CD4-positive, alpha-beta T cell treated with Interleukin-21 for 1 hour (primary cell): ENCODE measurements around the gene C16orf96.

Experiments
- DNase-seq: peaks from one replicate; pipeline ENCODE4 v3.0.0-alpha.2; 2020

The C16orf96 gene

DNA sequence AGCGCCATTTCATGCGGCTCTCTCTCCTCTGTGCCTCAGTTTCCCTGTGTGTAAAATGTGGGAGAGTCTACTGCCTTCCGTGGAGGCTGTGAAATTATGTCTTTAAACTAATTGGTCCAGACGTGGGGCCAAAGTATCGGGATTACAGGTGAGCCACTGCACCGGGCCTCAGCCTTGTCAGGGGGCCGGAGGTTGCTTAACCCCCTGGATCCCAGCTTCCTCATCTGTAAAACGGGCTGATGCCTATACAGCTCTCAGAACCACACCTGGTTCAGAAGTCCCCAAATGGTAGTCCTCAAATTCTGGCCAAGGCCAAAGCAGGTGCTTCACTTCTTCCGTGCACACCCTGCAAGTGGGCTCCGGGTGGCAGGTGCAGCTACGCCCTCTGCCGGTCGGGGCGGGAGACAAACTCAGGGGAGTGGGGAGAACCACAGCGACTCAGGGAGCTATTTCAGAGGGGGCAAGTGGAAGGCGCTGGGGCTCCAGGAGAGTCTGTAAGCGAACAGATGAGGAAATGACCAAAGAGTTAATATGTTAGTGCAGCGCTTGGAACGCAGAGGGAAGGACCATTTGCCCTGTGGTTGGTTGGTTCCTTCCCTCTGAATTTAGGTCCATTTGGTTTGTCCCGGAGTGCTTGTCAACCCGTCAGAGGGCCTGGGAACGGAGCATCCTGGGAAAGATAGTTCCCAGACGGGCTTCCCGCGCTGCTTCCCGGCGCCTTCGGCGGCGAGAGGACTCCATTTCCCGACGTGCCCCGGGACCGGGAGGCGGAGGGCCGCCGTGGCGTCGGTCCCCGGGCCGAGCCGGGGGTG, 68.1 kb downstream of the C16orf96 start, which contains the start of gene MGRN1:
Gene MGRN1 (plus strand): TSS at position 812 of the 812 bp plus-strand sequence. CDS start 135 bp downstream, outside the sequence.
- peak; percentile 96 for DNase-seq

DNA sequence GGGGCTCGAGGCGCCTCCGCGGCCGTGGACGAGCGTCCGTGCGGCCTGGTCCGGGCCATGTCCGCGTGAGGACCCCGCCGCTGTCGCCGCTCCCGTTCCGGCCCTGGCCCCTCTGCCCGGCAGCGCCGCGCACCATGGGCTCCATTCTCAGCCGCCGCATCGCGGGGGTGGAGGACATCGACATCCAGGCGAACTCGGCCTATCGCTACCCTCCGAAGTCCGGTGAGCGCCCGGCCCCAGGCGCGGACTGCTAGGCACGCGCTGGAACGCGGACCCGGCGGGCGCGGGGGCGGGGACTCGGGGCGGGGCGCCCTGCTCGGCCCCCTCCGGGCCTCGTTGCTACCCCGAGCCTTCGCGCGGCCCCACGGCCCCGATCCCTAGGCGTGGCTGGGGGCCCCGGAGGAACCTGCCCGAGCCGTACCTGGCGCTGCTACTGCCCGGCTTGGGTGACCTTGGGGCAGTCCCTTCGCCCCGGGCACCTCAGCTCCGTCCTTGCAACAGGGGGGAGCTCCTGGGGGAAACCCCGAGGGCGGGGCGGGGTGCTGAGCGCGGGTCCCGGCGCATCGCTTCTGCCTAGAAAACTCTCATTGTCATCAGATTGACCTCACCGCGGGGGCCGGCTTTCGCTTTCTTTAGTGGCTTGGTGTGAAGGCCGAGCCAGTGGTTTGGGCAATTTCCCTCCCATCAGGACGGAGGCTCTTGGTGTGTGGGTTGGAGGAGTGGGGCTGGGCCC, 68.9 kb downstream of the C16orf96 start:
- peak; percentile 81 for DNase-seq

DNA sequence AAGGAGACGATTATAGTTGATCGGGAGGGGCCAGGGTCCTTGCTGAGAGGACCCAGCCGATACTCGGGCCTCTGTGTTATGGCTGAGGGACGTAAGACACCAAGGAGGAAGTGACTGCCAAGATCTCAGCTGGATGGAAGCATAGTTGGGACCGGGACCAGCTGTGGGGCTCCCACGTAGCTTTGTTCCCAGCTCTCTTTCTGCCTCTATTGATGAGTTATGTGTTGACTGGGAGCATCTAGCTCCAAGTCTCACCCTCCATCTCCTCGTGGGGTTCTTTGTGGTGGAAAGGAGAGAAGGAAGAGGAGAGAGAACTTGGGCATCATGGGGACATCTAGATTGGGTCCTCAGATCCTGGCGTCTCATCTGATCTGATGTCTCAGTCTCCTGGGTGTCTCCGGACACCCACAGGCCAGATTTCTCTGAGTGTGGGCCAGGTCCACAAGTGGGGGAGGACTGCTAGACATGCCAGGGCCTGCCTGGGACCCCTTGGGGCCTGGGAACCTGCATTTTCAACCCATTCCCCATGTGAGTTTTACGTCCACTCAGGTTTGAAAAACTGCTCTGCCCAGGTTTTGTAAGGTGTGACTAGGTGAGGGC, 69.5 kb downstream of the C16orf96 start:
- no peak for DNase-seq

DNA sequence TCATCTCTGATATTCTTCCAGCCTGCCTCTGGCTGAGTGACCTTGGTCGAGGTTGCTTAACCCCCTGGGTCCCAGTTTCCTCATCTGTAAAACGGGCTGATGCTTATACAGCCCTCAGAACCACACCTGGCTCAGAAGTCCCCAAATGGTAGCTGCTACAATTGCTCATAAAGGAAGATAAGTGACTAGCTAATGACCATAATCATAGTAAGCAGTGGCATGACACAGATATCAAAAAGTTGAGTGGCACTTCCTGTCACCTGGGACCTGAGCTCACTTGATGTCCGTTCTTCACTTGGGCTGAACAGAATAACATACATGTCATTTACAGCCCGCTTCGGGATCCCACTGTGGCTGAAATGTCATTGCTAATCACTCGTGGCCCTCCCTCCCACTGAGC, 70.3 kb downstream of the C16orf96 start:
- DNase-seq: no peak

DNA sequence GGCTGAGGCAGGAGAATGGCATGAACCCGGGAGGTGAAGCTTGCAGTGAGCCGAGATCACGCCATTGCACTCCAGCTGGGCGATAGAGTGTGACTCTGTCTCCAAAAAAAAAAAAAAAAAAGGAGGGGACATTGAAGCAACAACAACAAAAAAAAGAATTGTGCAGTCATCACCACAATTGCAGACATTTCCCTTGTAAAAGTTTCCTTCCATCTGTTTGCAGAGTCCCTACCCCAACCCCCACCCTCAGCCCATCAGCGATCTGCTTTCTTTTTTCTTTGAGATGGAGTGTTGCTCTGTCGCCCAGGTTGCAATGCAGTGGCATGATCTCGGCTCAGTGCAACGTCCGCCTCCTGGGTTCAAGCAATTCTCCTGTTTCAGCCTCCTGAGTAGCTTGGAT, 72.1 kb downstream of the C16orf96 start:
- DNase-seq: no peak

DNA sequence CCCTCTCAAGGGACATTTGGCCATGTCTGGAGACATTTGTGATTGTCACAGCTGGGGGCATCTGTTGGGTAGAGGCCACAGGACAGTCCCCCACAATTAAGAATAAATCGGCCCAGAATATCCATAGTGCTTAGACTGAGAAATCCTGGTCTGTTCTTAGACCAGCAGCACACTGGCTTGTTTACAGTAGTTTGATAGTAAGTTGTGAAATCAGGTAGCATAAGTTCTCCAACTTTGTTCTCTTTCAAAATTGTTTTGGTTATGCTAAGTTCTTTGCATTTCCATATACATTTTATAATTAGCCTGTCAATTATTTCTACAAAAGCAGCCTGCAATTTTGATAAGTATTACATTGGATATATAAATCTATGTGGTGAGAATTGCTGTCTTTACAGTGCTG, 75.3 kb downstream of the C16orf96 start:
- no peak for DNase-seq

DNA sequence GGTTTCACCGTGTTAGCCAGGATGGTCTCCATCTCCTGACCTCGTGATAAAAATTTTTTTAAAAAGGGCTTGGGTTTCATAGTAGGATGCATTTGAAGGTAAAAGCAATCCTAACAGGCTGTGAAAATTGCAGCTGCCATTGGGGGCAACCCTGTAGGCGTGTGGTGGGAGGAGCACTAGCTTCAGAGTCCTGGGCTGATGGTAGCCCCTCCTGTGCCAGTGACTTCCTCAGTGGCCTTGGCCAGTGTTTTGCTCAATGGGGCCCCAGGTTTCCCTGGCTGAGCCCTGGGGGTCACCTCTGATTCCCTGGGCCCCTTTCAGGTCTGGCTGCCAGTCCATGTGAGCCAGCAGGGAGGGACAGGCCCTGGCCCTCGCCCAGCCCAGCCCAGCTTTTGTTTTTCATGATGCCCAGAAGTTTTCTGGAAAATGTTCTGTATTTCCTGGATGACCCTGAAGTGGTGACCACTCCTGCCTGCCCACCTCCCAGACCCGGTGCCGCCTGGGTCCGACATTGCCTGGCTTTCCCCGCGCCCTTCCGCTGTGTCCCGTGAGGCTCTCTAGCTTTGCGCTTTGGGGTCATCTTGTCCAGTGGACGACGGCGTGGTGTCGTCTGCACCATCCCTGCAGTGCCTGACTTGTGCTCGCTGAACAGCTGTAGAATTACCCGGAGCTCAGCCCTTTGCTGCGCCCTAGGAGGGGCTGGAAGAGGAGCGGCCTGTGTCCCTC, 77.9 kb downstream of the C16orf96 start:
- DNase-seq: no peak

DNA sequence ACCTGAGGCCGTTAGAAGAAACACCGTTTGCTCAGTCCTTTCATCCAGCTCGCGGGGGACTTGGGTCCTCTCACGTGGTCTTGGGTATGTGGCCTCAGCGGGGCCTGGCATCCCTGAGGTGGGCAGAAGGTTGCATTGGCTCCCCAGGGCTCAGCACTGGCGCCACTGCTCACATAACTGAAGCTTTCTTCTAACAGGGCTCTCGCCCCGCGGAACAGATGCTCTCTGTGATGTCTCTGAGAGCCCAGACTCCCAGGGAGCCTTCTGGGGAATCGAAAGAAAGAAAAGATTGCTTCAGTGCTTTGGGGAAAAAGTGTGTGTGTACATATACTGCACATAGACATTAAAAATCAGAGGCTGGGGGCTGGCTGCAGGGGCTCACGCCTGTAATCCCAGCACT, 78.6 kb downstream of the C16orf96 start:
- no peak for DNase-seq

DNA sequence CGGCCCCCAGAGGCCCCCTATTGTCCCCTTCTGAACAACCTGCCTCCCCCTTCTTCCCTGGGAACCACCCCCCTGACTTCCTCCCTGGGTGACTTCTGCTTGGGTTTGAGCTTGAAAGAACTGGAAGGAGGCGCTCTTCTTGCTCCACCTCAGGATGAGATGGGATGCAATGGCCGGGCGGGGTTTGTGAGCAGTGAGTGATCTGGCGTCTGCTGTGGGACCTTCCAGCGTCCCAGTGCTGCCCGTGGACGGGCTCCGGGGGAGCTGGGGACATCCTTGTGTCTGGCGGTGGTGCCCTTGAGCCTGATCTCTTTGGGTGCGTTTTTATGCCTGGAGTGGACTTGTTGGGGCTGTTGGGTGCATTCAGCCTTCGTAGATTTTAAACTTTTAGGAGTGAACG, 80.1 kb downstream of the C16orf96 start:
- DNase-seq: no peak

DNA sequence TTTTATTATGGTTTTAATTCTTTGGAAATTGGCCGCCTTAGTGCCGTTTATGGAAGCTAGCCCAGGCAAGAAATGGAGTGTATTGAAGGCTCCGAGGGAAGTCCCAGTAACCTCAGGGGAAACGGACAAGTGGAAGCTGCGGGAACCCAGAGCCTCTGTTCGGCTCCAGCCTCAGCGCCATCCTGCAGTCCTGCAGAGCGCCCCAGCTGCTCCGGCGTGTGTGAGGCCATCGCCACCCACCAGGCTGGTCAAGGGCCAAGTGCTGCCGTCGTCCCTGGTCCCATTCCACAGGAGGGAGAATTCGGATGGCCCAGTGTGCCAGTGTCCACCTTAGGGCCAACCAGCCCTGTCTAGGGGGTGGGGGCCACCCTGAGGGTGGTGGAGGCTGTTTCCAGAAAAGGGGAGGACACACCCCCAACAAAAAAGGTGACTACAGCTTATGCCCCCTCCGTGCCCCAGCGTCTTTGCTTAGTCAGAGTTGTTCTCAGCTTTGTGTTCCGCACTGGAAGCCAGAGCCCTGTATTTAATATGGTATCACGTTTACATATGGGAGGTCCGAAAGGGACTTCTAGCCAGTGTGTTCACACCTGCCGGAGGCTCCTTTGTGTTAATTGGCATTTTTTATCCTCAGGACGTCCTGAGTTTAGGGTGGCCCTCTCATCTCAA, 81.5 kb downstream of the C16orf96 start:
- no peak for DNase-seq

DNA sequence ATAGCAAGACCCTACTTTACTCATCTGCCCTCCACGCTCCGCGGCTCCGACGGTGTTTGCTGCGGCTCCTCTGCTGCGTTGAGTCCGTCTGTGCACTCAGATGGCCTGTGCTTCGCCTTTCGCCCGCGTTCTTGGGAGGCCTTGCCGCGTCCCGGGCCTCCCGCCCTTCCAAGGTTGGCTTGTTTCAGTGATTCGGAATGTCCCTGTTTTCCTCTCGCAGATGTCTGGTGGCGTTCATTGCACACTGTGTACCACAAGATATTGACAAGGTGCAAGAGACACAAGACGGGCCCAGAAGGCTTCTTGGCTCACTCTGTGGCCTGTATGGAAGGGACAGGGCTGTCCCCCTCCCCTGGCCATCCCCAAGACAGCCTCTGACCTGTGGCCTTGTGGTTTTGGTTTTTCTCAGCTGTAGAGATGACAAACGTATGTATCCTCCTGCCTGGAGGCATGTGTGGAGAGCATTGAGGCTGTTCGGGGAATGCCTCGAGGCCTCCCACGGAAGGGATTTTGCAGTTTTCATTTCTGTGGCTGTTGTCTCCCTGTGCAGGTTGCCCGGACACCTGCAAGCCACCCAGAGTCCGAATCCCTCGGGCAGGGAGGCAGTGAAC, 83.9 kb downstream of the C16orf96 start:
- DNase-seq: no peak

DNA sequence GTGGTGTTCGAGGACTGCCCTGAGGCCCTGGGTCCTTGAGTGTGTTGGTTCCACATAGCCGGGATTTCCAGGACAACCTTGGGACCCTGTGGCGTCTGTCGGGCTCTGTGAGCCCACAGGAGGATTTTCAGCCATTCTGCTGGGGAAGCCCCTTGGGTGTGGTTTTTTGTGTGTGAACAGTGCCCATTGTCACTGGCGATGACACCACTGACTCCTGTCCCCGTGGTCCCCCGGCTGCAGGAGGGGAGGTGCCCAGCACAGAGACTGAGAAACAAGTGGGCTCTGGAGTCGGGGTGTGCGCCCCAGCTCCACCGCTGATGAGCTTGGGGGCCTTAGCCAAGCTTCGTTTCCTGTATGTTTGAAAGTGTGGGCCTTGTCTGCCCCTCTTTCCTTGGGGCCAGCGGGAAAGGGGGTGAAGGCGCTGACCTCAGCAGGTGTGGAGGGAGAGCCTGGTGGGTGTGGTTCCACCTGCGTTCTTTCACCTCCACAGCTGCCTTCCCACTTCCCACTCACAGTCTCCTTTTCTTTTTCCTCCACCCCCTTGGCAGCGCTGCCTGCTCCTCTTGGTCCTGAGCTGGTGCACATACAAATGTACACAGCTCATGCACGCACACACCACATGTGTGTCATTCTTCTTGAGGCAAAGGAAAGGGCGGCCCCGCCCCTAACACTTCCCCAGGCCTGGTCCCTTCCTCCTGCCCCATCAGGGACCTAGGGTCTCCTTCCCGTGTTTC, 84.6 kb downstream of the C16orf96 start:
- DNase-seq: no peak

DNA sequence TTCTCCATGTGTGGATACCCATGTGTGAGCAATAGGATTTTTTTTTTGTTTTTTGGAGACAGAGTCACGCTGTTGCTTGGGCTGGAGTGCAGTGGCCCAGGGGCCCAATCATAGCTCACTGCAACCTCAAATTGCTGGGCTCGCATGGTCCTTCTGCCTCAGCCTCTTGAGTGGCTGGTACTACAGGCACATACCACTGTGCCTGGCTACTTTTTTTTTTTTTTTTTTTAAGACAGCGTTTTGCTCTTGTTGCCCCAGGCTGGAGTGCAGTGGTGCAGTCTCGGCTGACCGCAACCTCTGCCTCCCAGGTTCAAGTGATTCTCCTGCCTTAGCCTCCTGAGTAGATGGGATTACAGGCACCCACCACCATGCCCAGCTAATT, 85.2 kb downstream of the C16orf96 start:
- DNase-seq: no peak

DNA sequence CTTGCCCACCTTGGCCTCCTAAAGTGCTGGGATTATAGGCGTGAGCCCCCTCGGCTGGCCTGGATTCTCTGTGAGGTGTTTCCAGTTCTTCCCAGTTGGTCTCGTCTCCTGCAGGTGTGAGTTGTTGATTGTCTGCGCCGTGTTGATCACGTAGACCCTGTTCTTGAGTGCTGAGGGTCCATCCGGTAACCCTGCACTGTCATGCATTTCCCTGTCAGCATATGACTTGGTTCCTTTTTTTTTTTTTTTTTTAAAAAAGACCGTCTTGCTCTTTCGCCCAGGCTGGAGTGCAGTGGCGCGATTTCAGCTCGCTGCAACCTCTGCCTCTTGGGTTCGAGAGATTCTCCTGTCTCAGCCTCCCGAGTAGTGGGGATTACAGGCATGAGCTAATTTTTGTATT, 85.8 kb downstream of the C16orf96 start:
- DNase-seq: no peak

DNA sequence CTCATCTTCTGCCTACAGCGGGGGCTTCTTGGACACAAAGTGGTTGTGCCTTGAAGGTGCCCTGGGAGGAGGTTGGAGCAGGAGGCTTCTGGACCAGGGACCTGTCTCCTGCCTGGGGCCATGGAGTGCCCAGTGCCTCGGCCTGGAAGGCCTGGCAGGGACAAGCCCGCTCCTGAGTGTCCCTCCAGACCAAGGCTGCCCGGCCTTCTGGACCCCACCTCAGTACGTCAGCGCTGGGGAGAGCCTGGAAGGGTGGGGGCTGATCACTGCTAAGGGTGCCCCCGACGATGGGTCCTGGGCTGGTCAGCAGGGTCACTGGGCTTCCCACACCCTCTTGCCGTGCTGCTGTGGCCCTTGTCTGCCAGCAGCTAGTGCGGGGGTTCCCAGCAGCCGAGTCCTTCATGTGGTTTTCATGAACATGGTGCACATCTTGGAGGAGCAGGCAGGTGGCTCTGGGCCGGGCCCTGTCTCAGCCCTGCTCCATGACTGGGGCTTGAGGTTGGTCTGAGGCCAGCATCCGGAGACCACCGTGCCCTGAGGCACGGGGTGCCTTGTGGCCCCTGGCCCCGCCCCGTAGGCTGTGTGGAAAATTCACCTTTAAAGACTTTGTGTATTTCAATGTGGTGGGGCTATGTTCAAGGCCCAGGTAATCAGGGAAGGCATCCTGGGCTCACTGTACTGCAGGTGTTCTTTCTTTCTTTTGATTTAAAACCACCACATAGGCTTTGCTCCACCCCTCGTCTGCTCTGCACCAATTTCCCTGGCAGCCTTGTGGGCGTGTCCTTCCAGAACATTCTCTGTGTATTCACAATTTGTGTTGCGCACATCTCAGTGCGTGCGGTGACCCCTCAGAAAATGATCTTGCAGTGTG, 90.9 kb downstream of the C16orf96 start:
- DNase-seq: no peak

DNA sequence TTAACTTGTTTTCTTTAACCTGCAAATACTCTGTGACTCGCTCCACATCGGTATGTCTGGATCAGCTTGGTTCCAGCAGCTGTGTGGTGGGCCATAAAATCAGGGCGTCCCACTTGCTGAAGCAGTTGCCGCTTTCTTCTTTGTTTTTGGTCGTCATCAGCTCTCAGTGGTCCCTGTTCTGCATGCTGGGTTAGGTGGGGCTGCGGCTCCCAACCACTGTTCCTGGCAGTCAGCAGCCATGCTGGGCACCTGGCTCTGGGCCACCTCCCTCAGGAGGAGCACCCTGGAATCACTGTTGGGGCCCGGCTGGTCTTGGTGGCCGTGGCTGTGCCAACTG, 91.5 kb downstream of the C16orf96 start:
- no peak for DNase-seq

DNA sequence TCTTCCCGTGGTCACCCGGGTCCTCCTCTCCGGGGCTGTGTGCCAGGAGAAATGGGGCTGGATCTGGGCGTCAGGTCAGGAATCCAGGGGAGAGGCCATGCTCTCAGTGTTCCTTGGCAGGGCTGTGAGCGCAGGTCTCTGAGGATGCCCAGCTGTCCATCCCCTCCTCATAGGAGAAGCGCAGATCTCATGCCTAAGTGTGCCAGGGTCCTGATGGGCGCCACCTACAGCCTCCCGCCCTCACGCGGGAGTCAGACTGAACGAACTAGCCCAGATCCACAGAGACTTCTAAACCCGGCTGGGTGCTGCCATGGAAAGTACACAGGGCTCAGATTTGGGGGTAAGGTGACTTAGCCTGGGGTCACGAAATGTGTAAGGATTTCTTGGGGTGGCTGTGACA, 92.8 kb downstream of the C16orf96 start:
- DNase-seq: no peak

DNA sequence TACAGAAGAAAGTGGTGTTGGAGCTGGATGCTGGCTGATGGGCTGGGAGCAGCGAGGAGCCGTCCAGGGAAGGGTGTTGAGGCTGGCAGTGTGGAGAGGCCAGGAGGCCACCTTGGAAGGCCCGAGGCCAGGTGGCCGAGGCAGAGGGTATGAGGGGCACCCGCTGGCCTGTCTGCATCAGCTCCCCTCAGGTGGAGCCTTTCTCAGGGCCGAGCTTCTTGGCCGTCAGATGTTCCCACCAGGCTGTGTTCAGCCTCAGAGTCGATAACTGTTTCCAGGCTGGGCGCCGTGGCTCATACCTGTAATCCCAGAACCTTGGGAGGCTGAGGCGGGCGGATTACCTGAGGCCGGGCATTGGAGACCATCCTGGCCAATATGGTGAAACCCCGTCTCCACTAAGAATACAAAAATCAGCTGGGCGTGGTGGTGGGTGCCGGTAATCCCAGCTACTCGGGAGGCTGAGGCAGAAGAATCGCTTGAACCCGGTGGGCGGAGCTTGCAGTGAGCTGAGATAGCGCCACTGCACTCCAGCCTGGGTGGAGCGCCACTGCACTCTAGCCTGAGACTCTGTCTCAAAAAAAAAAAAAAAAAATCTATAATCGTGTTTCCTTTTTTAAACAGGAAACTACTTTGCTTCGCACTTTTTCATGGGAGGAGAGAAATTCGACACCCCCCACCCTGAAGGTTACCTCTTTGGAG, 93.8 kb downstream of the C16orf96 start:
- no peak for DNase-seq
